GM18508 (cell line): ENCODE data around the gene INPP5D.

Experiments
- ATAC-seq: cut with Tn5 transposase; IDR thresholded peaks from one replicate; pipeline ENCODE4 v1.9.1; 2021; ENCODE audit warnings: moderate number of reproducible peaks; ENCODE audit not compliant: insufficient read depth, unreplicated experiment

INPP5D gene

DNA sequence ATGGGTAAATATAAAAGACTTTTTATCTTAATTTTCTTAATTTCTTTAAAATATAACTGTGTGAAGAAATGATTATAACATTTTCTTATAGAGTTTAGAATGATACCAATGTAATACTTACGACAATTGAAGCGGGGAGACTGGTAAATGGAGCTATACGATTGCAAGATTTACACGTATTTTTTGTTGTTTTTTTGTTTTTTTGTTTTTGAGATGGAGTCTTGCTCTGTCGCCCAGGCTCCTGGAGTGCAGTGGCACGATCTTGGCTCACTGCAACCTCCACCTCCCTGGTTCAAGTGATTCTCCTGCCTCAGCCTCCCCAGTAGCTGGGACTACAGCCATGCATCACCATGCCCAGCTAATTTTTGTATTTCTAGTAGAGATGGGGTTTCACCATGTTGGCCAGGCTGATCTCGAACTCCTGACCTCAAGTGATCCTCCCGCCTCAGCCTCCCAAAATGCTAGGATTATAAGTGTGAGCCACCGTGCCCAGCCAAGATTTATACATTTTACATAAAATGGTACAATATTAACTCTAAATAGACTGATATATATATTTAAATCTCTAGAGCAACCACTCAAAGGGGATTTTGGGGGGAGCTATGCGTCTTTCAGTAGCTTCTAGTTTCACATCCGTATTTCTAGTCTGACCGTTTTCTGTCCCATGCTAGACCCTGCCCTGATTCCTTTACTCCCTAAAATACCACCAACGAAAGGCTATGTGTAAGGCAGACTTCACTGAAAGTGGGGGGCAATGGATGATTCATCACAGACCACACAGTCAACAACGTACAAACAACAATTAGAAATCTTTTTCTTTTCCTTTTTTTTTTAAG is 163.1 kb downstream of the INPP5D start:
- ATAC-seq = peak; percentile 52

DNA sequence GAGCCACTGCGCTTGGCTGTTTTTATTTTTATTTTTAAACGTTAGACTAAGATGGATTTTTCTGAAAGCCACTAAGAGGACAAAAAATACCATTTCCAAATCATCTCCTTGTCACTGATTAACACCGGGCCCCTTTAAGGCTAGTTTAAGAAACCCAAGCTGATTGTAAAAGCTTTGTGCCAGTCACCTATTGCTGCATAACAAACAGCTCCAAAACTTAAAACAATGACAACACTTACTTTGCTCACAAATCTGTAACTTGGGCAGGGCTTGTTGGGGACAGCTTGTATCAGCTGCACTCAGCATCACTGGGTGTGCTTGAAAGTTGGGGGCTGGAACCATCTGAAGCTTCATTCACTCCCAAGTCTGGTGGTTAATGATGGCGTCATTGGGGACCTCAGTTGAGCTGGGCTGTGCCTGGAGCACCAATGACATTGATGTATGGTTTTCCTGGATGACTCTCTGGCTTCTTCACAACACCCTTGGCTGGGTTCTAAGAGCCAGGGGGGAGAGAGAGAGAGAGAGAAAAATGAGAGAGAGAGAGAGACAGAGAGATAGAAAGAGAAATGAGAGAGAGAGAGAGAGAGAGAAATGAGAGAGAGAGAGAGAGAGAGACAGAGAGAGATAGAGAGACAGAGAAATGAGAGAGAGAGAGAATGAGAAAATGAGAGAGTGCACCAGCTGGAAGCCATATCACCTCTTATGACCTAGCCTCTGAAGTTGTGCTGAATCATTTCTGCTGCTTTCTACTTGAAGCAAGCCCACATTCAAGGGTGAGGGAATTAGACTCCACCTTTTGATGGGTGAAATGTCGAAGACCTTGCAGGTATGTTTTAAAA is 165.3 kb downstream of the INPP5D start:
- ATAC-seq = no peak

DNA sequence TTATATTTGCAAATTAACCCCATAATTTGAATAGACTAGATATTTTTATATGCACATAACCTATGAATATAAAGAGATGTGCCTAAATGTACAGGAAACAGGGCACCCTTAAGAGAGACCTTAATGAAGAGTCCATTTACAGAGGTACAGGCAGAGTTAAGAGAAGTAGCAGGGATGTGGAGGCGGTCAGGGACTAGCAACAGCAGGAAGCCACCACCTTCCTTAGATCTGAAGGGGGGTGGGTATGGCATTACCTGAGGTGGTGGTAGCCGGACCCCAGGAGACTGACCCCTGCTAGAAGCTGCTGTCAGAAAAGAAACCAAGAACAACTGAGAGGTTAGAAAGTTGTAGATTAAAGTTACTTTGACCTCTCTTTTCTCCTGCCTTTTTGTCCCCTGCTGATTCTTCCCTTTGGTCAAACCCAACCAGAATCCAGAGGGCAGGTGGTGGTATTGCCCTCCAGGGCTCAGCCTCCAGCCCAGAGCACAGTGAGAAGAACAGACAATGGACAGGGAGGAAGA is 166.4 kb downstream of the INPP5D start:
- no peak for ATAC-seq

DNA sequence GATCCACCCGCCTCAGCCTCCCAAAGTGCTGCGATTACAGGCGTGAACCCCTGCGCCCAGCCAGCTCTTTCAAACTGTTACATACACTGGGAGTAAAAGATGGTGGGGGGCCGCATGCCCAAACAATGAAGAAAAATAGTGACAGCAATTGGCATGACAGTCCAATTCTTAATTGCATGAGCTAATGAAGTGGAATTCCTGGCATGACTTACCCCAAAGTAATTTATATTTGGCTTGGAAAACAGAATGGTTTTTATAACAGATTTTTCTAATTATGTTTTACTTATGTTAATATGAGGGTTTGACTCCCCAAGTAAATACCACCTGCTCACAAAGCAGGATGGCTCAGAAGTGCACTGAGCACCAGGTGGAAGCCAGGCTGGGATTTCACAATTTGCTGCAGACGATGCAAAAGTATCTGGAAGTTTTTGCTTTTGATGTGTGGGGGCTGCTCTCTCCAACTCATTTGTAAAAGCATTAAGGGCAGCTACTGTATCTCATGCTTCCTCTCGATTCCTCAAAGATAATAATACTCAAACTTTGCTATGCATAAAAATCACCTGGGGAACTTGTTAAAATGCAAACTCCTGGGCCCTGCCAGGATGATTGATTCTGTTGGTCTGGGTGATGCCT is 167.3 kb downstream of the INPP5D start:
- ATAC-seq = no peak

DNA sequence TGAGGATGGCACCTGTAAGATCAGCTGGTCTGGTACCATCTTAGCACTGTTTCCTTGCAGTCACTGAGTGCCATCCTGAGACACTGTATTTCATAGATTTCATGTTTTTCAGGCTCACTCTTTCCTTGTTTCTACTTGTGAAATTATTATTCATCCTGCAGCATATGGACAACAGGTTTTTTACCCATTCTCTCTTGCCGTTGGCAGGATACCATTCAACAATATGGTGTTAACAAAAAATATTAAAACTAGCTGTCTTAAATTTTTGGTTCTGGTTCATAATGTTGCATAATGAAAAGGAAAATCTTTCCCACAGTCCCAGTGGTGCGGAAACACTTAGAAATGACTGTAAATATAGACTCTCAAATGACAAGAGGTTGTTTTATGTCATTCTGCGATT is 168.2 kb downstream of the INPP5D start:
- no peak for ATAC-seq

DNA sequence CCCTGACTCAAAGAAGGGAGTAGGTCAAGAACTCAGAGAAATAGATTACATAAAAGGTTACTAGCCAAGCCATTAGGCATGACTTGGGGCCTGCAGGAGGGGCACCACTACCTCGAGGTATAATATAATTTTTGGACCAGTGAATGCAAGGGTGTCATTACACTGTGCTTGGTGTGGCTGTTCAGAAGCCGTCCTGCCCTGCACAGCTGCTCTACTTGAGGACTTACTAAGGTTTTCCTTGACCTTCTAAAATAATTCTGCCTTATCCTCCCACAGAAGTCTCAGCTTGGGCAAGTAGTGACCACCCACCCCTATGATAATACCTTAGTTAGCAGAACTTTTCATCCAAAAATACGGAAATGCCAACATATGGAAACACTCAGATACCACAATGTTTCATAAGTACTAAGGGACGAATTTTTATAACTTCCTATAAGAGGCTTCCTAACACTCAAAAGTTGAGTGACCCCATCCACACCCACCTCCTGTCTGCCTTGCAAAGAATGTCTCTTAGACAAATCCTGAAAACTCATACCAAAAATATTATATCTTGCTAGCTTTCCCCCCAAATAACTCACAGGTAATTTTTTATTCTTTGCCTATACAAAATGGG is 173.6 kb downstream of the INPP5D start:
- ATAC-seq = no peak

DNA sequence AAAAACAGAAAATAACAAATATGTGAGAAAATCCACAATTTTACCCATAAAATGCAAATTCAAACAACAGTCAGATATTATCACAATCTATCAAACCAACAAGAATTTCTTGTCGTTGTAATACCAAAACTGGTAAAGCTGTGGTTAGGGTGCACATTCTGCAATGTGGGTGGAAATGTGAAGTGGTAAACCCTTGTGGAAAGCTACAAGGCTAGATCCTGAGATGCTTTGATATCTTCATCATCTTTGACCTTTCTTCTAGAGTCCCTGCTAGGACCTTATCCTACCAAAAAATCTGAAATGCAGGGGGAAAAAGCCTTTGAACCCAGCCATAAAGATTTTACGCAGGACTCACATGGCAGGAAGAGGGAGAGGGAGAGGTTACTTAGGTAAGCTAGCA is 174.1 kb downstream of the INPP5D start:
- no peak for ATAC-seq

DNA sequence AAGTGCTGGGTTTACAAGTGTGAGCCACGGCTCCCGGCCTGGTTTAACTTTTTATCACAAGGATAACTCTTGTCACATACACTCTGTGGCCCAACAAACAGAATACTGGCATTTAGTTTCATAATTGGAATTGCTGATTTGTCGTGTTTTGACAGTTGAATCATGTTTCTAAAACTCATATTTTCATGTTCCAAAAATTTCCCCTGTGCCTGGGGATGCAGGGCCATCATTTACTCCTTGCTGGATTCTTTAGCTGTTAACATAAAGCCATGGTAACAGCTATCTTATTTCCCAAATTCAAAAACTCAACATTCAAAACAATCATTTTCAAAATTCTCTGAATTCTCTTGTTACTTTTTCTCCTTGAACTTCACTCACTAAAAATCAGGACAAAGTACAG is 174.9 kb downstream of the INPP5D start:
- ATAC-seq = no peak

DNA sequence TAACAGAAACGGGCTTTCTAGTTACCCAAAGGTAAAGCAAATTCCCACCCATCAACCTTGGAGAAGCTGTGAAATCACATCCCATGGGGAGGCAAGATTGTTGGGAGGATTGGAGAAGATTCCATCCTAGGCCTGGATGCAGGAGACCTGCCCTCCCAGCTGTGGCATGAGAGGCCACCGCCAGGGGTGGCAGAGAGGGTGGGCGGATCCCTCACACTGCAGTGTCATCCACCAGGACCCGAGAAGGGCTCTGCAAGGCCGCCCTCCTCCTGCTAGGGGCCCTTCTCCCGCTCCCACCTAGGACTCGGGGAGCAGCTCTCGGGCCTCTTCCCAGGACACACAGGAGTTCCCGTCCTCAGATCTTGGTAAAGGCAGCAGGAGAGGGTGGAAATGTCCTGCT is 175.8 kb downstream of the INPP5D start:
- ATAC-seq = no peak

DNA sequence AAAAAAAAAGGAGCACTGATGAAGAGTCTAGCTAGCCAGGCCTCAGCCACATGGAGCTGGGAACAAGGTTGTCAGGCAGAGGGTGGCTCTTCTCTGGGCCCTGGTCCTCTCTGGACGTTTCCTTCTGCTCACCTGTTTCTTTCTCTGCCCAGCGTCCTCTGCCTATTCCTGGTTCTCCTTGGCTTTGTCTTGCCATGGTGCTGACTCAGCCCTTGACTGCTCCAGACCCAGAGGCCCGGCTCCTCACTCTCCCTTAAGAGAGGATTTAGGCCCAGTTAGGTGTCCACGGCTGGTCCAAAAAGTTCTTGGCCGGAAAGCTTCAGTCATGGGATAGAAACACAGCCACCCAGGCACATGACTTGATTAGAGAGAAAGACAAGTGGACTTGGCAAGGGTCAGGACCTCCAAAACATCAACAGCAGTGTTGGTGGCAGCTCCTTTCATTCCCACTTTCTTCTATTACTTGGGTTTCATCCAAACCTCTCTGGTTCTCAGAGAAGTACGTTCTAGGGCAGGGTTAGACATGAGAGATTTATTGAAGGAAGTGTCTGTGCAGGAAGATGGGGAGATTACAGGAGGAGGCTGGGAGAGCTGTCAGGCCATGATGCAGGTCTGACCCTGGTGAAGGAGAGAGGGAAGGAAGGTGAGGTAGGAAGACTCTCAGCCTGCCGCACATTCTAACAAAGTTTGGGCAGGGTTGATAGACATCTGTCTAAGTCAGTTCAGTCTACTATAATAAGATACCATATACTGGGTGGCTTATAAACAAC is 176.9 kb downstream of the INPP5D start:
- no peak for ATAC-seq

DNA sequence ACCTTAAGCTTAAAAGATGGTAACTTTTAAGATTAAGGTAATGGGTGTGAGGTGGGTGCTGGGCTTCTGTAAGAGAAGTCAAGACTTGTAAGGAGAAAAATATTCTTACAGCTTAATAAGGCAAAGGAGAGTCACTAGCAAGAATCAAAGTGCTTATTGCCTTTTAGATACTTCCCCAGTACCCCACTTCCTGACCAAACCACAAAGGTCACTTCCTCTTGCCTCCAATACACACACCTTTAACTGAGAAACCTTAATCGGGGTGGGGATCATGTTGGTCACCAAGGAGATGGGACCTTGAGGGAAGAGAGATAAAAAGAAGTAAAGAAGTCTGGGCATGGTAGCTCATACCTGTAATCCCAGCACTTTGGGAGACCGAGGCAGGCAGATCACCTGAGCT is 180.8 kb downstream of the INPP5D start:
- ATAC-seq = no peak

DNA sequence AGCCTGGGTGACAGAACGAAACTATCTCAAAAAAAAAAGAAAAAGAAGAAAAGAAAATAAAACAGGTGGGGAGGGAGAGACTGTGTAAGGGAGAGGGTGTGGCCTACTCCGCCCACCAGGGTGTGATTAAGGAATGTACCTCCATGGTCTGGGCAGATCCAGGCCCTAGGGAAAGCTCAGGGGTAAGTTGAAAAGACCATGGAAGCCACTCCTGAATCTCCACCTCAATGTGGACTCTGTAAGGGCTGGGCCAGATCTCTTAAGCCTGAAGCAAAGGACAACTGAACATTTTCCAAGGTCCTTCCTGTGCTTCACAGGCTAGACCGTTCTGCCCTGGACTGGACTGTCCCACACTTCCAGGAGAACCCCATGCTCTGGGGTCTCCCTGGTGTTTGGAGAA is 181.7 kb downstream of the INPP5D start:
- no peak for ATAC-seq

DNA sequence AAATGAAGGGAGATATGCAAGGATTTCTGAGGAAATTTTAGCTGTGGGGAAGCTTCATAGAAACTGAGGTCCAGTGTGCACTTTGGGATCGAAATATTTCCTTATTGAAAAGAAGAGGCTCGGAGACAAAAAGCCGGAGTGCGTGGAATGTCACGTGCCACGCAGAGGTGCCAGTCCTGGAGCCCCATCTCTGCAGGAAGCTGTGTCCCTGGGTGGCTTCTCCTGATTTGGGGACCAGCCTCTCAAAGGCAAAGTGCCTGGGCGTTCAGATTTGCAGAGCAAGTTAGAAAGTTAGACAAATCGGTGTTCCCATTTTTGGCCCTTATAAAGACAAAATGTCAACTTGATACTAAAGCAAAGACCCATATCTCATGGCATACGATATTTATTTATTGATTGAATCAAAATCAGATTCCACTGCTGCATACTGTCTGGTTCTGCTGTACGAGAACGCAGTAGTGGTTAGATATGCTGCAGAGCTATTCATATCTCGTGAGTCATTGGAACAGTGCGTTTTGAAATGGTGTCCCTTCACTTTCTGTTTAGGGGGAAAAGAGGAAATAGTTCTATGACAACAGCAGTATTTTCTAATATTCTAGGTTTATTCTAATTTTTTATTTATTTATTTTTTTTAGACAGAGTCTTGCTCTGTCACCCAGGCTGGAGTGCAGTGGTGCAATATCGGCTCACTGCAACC is 182.2 kb downstream of the INPP5D start:
- ATAC-seq = no peak

DNA sequence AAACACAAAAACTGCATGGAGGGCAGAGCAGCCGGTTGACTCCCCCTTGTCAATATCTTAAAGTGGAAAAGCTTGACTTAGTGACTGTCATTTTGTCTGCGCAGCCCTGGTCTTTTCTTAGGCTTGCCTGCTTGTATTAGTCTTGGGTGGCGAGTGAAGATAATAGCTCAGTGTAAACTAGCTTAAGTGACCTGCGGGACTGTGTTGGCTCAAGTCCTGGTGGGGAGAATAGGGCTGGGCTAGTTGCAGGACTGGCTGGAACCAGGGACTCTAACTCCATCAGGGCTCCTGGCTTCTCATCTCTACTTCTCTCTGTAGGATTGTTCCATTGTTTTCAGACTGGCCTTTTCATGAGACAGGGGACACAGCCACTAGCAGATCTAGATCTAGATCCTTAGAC is 183.2 kb downstream of the INPP5D start:
- ATAC-seq = no peak

DNA sequence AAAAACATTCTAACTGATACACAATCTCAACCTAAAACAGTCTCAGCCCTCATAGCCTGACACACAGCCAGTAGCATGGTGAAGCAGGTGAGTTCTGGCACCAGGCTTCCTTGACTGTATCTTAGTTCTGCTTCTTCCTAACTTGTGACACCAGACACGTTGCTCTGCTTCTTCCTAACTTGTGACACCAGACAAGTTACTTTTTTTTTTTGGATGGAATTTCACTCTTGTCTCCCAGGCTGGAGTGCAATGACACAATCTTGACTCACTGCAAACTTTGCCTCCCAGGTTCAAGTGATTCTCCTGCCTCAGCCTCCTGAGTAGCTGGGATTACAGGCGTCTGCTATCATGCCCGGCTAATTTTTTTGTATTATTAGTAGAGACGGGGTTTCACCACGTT is 184.7 kb downstream of the INPP5D start:
- no peak for ATAC-seq

DNA sequence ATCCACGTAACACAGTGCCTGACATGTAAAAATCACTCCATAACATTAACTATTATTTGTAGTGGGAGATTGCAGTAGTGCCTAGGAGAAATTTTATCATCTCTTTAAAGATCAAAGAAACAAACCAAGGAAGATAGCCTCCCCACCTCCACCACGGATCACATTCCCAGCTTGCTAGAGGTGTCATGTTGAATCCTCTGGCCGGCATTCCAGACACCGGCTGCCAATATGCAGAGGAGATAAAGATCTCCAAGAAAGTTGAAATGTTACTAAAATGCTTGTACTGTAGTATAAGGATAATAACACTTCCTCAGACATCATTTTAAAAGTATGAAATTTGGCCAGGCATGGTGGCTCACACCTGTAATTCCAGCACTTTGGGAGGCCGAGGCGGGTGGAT is 185.3 kb downstream of the INPP5D start:
- no peak for ATAC-seq

DNA sequence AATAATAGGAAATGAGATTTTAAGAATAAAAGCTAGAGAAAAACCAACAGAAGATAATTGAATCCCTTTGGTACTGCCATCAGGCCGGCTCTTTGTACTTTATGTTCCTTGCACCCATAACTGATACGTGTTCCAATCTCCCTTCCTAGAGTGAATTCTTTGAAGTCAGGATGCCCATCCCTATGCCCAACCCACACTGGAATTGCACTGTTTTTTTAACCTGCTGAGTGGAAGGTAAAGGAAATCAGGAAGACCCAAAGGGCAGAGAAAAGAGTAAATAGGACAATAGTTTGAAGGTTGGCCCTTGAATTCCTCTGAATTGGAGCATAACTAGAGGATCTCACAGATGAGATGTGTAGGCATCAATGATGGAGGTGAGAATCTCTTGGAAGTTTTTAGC is 187.0 kb downstream of the INPP5D start:
- ATAC-seq = no peak

DNA sequence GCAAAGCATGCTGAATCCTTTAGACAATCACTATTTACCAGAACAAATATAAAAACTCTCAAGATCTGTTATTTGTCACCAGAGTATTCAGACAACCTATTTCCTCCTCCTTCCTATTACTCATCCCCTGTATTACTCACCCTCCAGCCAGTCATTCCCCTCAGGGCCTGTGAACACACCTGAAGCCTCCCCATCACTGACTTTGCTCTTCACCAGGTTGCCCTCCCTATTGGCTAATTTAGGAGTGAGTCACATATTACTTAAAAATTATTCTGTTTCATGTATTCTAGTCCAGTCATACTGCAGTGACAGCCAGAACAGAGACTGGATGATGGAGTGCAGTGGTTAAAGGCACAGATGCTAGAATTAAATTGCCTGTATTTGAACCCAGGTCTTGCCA is 187.6 kb downstream of the INPP5D start:
- no peak for ATAC-seq

DNA sequence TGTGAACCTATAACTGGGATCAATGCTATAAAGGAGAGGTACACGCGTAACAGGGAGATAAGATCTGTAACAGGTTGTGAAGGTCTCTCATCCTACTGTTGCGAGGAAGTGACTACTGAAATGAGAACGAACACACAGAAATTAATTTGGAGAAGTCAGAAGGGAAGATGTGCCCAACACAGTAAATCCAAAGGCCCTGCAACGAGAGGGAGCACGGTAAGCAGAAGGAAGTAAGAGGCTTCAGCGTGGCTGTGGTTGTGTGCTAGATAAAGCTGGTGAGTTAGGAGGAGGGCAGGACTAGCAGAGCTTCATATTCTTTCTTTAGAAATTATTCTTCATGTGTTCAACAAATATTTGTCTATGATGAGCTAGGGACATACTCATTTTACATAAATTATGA is 188.9 kb downstream of the INPP5D start:
- ATAC-seq = no peak
